Measurements from ENCODE around the gene ABHD4. TPM values are rescaled to one million over a fixed set of nuclear protein-coding genes. Genes with fewer than 3 reads are reported as not detected.
A peak's percentile ranks its signal among the peaks of the same experiment; 100 is the strongest.

Gene ABHD4
- total RNA-seq, 4 donors from 2014 or later: 17.1 to 38.7 (median 27.6) TPM

GRCh38 chr14:22556990-22557623, 41.0 kb upstream of the ABHD4 start:
- H3K36me3 ChIP-seq: no peaks in the 10 kb centered on the region
- intact Hi-C loops (cut with DNase I; ENCODE audit: low total_unique reads): loop anchor here (1.0 to 5.0 kb wide), 6 partner anchors 96 to 426 kb away; partner anchors contain the start of genes AJUBA and OXA1L
- H3K4me1 ChIP-seq: peaks cover 9 to 17% of the 10 kb centered on the region in 2 donors
- TF ChIP-seq, protein P1, sequence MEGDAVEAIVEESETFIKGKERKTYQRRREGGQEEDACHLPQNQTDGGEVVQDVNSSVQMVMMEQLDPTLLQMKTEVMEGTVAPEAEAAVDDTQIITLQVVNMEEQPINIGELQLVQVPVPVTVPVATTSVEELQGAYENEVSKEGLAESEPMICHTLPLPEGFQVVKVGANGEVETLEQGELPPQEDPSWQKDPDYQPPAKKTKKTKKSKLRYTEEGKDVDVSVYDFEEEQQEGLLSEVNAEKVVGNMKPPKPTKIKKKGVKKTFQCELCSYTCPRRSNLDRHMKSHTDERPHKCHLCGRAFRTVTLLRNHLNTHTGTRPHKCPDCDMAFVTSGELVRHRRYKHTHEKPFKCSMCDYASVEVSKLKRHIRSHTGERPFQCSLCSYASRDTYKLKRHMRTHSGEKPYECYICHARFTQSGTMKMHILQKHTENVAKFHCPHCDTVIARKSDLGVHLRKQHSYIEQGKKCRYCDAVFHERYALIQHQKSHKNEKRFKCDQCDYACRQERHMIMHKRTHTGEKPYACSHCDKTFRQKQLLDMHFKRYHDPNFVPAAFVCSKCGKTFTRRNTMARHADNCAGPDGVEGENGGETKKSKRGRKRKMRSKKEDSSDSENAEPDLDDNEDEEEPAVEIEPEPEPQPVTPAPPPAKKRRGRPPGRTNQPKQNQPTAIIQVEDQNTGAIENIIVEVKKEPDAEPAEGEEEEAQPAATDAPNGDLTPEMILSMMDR (IDR thresholded peaks at IDR 0.05 in 4 of 5, conservative IDR thresholded peaks at IDR 0.05 in 1 of 5): peak; percentile 97 to 100 (median 98)
- no peak for TF ChIP-seq POLR2A (IDR thresholded peaks at IDR 0.05)
- DNase-seq (peak; percentile 32 to 65), ATAC-seq (peak; percentile 75 to 86)
- peak overlapping the region in 3 of 4 donors; percentile 56 to 60 (median 58) for H3K27ac ChIP-seq
- no peaks in the 10 kb centered on the region for H3K9me3 ChIP-seq
- peak overlapping the region; percentile 31 to 62 (median 47) for H3K4me3 ChIP-seq
- H3K27me3 ChIP-seq: no peaks in the 10 kb centered on the region
- in situ Hi-C loops (cut with MboI; ENCODE audit: low sequenced_read_pairs in 4 of 4): loop anchor here in 1 of 4 donors (25.0 kb wide), 1 partner anchor 305 kb away; the partner anchor contains the start of gene LRP10

- peak overlapping the region; percentile 20 to 58 (median 54) for H3K27ac ChIP-seq
- ATAC-seq (no peak), DNase-seq (no peak)
- TF ChIP-seq POLR2A (IDR thresholded peaks at IDR 0.05): no peak
- TF ChIP-seq, protein P1 (IDR thresholded peaks at IDR 0.05 in 4 of 5, conservative IDR thresholded peaks at IDR 0.05 in 1 of 5): no peak
- H3K27me3 ChIP-seq: no peaks in the 10 kb centered on the region
- no peaks in the 10 kb centered on the region for H3K9me3 ChIP-seq
- in situ Hi-C loops (cut with MboI; ENCODE audit: low sequenced_read_pairs in 4 of 4) (loop anchor here in 1 of 4 donors (25.0 kb wide), 1 partner anchor 304 kb away; the partner anchor contains the start of gene LRP10), intact Hi-C loops (cut with DNase I; ENCODE audit: low total_unique reads) (loop anchor here (1.0 to 5.0 kb wide), 6 partner anchors 95 to 425 kb away; partner anchors contain the start of genes AJUBA and OXA1L)
- no peaks in the 10 kb centered on the region for H3K36me3 ChIP-seq
- H3K4me3 ChIP-seq: no peak overlapping the region
- H3K4me1 ChIP-seq: peaks cover 9 to 17% of the 10 kb centered on the region in 2 donors
Measured at GRCh38 chr14:22557846-22558220, 40.3 kb upstream of the ABHD4 start.

- in situ Hi-C loops (cut with MboI; ENCODE audit: low sequenced_read_pairs in 4 of 4): loop anchor here in 1 of 4 donors (25.0 kb wide), 1 partner anchor 304 kb away; the partner anchor contains the start of gene LRP10
- no peak for ATAC-seq
- H3K27ac ChIP-seq: peak overlapping the region; percentile 20 to 58 (median 54)
- no peak for DNase-seq
- H3K27me3 ChIP-seq: no peaks in the 10 kb centered on the region
- no peaks in the 10 kb centered on the region for H3K9me3 ChIP-seq
- peaks cover 9 to 17% of the 10 kb centered on the region in 2 donors for H3K4me1 ChIP-seq
- intact Hi-C loops (cut with DNase I; ENCODE audit: low total_unique reads): loop anchor here (5.0 kb wide), 1 partner anchor 209 kb away; the partner anchor contains the start of gene OXA1L
- H3K4me3 ChIP-seq: no peak overlapping the region
- TF ChIP-seq, protein P1 (IDR thresholded peaks at IDR 0.05 in 4 of 5, conservative IDR thresholded peaks at IDR 0.05 in 1 of 5): no peak
- TF ChIP-seq POLR2A (IDR thresholded peaks at IDR 0.05): no peak
- no peaks in the 10 kb centered on the region for H3K36me3 ChIP-seq
Measured at GRCh38 chr14:22558221-22558913, 39.7 kb upstream of the ABHD4 start.

GRCh38 chr14:22559041-22559440, 39.1 kb upstream of the ABHD4 start:
- Histone ChIP-seq H3K4me3 (no peak overlapping the region), H3K27ac (peak overlapping the region; percentile 20 to 58 (median 54)), H3K4me1 (peaks cover 10 to 20% of the 10 kb centered on the region in 2 donors), H3K27me3 (no peaks in the 10 kb centered on the region), H3K9me3 (no peaks in the 10 kb centered on the region), H3K36me3 (no peaks in the 10 kb centered on the region)
- no peak for ATAC-seq
- TF ChIP-seq POLR2A (IDR thresholded peaks at IDR 0.05): no peak
- TF ChIP-seq, protein P1 (IDR thresholded peaks at IDR 0.05 in 4 of 5, conservative IDR thresholded peaks at IDR 0.05 in 1 of 5): no peak
- no peak for DNase-seq
- in situ Hi-C loops (cut with MboI; ENCODE audit: low sequenced_read_pairs in 4 of 4): loop anchor here in 1 of 4 donors (25.0 kb wide), 1 partner anchor 303 kb away; the partner anchor contains the start of gene LRP10
- intact Hi-C loops (cut with DNase I; ENCODE audit: low total_unique reads): loop anchor here (5.0 kb wide), 1 partner anchor 208 kb away; the partner anchor contains the start of gene OXA1L
